K562 (cell line): ENCODE measurements around the gene CDX1. TPM values are rescaled to one million over a fixed set of nuclear protein-coding genes. Genes with fewer than 3 reads are reported as not detected.

Experiments used
- ATF1 ChIP-seq, 2 experiments: fragments of 450-650 bp in 1 of 2; IDR thresholded peaks; 2 replicates each; pipeline ENCODE4 v1.6.1; 2016; ENCODE audit warnings: missing compliant biosample characterization in 1 of 2, missing genetic modification characterization in 1 of 2
- BMI1 ChIP-seq: fragments of 150-350 bp; IDR thresholded peaks from 2 replicates; pipeline ENCODE4 v1.6.1; 2014; ENCODE audit warnings: low read length
- EHMT2 ChIP-seq: fragments of 450-650 bp; IDR thresholded peaks from 2 replicates; pipeline ENCODE4 v1.6.1; 2018; ENCODE audit warnings: antibody characterized with exemption
- GABPA ChIP-seq: fragments of 200-800 bp; sonication (Bioruptor generic); conservative IDR thresholded peaks from 2 replicates; pipeline ENCODE4 v1.6.1; 2016; ENCODE audit warnings: low read depth, missing genetic modification characterization, missing compliant biosample characterization
- HNRNPH1 ChIP-seq: fragments of 200-400 bp; formaldehyde crosslinking; optimal IDR thresholded peaks from 2 replicates; pipeline ENCODE3; 2017; ENCODE audit warnings: low read depth, mild to moderate bottlenecking, low read length, moderate library complexity
- L3MBTL2 ChIP-seq: fragments of 450-650 bp; IDR thresholded peaks from 2 replicates; pipeline ENCODE4 v1.6.1; 2016; ENCODE audit warnings: mild to moderate bottlenecking, moderate library complexity
- PHB2 ChIP-seq: fragments of 450-650 bp; IDR thresholded peaks from 2 replicates; pipeline ENCODE4 v1.6.1; 2017; ENCODE audit warnings: low read depth
- RAD21 ChIP-seq, 2 experiments: fragments of 250-450 bp in 1 of 2; fragments of 450-650 bp in 1 of 2; sonication (Bioruptor Pico) in 1 of 2; formaldehyde crosslinking in 1 of 2; IDR thresholded peaks in 1 of 2; conservative IDR thresholded peaks in 1 of 2; 2 replicates each; pipeline versions ENCODE4 v1.4.0 to v1.8.0; 2020 to 2022; ENCODE audit warnings: mild to moderate bottlenecking in 2 of 2, moderate library complexity in 1 of 2
- SMC3 ChIP-seq: conservative IDR thresholded peaks from 2 replicates; pipeline ENCODE4 v1.6.1; 2011; ENCODE audit warnings: low read depth, low read length, improper control_type of control experiment; ENCODE audit not compliant: insufficient read depth
- ZNF24 ChIP-seq: fragments of 450-650 bp; IDR thresholded peaks from 2 replicates; pipeline ENCODE4 v1.6.1; 2016
- polyA plus RNA-seq, 8 experiments: library from polyadenylated mRNA; depleted of rRNA in 4 of 8; stranded (reverse) in 5 of 8; unstranded in 3 of 8; fragments of >200 nt; fragmentation: Nextera tagmentation in 2 of 8; fragmentation: Illumina TruSeq in 1 of 8; extraction: Ambion mirVana in 2 of 8; extraction: Trizol in 1 of 8; gene quantifications; 2 replicates each; pipeline versions ENCODE4 v1.2.1 to v1.2.3, GENCODE V29; 2011 to 2014; ENCODE audit warnings: inconsistent platforms in 1 of 8, missing spikeins in 1 of 8
- total RNA-seq, 7 experiments: library from RNA; depleted of rRNA in 6 of 7; stranded (reverse); fragments of >200 nt in 6 of 7; fragmentation: Illumina TruSeq in 2 of 7; extraction: Trizol in 2 of 7; gene quantifications; 2 replicates each; pipeline versions ENCODE4 v1.2.1 to v1.2.3, GENCODE V29; 2011 to 2021; ENCODE audit warnings: low replicate concordance in 1 of 7
- TF ChIP-seq, protein P1 (sequence below): fragments of 250-450 bp; sonication (Bioruptor Pico); IDR thresholded peaks from 2 replicates; pipeline ENCODE4 v1.6.1; 2021; ENCODE audit warnings: mild to moderate bottlenecking
- TF ChIP-seq, protein P2 (sequence below): sonication (generic); formaldehyde crosslinking; IDR thresholded peaks from 2 replicates; pipeline ENCODE4 v1.8.1; 2023; ENCODE audit warnings: mild to moderate bottlenecking, missing genetic modification reagents
- TF ChIP-seq, protein P3 (sequence below): sonication (generic); IDR thresholded peaks from 2 replicates; pipeline ENCODE4 v1.6.1; 2016
- TF ChIP-seq, protein P4 (sequence below): sonication (generic); formaldehyde crosslinking; IDR thresholded peaks from 2 replicates; pipeline ENCODE4 v1.8.0; 2022; ENCODE audit warnings: missing genetic modification reagents, mild to moderate bottlenecking, moderate library complexity, borderline replicate concordance

The CDX1 gene
- total and polyA plus RNA-seq, 9 of the 15 experiments (the other 6 are each of a cell fraction or from before 2014, with no cell fraction given), result 0.06 to 0.16 TPM; not detected in 7

DNA sequence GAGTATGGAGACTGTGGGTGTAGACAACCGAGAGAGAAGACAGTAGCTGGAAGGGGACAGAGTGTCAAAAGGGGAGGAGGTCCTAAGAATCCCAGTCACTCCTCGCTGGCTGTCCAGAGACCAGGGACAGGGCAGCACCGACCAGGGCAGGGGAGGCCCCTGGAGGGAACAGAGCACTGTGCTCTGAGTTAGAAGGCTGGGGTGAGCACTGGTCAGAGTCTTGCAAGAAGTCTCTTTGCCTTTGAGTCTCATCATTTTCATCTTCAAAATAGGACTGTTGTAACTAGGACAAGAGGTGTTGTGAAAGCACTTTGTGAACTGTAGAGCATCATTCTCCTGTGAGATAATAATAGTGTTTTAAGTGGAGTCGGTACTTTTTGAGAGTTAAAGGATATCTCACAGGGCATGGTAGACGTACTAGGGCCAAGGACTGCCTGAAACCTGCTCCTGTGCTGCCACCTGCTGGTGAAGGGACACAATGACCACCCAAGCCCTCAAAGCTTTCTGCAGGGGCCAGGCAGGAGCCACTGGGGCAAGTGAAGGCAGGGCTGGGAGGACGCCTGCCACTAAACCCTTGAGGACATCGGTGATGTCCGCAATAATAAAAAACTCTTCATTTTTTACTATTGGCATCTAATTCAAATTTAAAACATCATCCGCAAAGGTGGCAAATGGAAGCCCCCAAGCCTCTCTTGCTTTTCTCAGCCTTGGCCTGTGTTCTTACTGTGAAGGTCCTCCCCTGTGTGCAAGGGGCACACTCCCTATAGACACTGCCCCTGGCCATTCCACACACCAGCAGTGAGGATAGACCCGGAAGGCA, 51.5 kb downstream of the CDX1 start (continued):
- peak; percentile 91 for TF ChIP-seq SMC3
- TF ChIP-seq, protein P1, sequence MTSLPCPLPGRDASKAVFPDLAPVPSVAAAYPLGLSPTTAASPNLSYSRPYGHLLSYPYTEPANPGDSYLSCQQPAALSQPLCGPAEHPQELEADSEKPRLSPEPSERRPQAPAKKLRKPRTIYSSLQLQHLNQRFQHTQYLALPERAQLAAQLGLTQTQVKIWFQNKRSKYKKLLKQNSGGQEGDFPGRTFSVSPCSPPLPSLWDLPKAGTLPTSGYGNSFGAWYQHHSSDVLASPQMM (CRISPR knock-in tag), result no peak
- 0 out of 2 replicates have a peak, but pooled peaks have one; percentile 21 for TF ChIP-seq ZNF24
- TF ChIP-seq L3MBTL2, result no peak
- TF ChIP-seq ATF1 (CRISPR knock-in tag; IDR thresholded peaks at IDR 0.05), result no peak
- TF ChIP-seq ATF1 (tag; IDR thresholded peaks at IDR 0.05), result peak; percentile 21; the same call in 1 of the 2 replicates
- no peak for TF ChIP-seq GABPA (tag)
- no peak for TF ChIP-seq PHB2
- TF ChIP-seq EHMT2, result no peak
- no peak for TF ChIP-seq HNRNPH1
- peak; percentile 96 for TF ChIP-seq RAD21 (CRISPR knock-in tag; conservative IDR thresholded peaks at IDR 0.05 in 1 of 2, IDR thresholded peaks at IDR 0.05 in 1 of 2)
- TF ChIP-seq, protein P2, sequence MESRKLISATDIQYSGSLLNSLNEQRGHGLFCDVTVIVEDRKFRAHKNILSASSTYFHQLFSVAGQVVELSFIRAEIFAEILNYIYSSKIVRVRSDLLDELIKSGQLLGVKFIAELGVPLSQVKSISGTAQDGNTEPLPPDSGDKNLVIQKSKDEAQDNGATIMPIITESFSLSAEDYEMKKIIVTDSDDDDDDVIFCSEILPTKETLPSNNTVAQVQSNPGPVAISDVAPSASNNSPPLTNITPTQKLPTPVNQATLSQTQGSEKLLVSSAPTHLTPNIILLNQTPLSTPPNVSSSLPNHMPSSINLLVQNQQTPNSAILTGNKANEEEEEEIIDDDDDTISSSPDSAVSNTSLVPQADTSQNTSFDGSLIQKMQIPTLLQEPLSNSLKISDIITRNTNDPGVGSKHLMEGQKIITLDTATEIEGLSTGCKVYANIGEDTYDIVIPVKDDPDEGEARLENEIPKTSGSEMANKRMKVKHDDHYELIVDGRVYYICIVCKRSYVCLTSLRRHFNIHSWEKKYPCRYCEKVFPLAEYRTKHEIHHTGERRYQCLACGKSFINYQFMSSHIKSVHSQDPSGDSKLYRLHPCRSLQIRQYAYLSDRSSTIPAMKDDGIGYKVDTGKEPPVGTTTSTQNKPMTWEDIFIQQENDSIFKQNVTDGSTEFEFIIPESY, result no peak
- TF ChIP-seq, protein P3, sequence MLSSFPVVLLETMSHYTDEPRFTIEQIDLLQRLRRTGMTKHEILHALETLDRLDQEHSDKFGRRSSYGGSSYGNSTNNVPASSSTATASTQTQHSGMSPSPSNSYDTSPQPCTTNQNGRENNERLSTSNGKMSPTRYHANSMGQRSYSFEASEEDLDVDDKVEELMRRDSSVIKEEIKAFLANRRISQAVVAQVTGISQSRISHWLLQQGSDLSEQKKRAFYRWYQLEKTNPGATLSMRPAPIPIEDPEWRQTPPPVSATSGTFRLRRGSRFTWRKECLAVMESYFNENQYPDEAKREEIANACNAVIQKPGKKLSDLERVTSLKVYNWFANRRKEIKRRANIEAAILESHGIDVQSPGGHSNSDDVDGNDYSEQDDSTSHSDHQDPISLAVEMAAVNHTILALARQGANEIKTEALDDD, result no peak
- TF ChIP-seq, protein P4, sequence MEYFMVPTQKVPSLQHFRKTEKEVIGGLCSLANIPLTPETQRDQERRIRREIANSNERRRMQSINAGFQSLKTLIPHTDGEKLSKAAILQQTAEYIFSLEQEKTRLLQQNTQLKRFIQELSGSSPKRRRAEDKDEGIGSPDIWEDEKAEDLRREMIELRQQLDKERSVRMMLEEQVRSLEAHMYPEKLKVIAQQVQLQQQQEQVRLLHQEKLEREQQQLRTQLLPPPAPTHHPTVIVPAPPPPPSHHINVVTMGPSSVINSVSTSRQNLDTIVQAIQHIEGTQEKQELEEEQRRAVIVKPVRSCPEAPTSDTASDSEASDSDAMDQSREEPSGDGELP, result peak; percentile 3; the same call in 1 of the 2 replicates
- no peak for TF ChIP-seq BMI1
